Cerebellar cortex (tissue), 1 donor: Measurements from ENCODE around the gene LMNTD2.

Source experiments
- DNase-seq: peaks from one replicate; pipeline ENCODE4 v3.0.0-alpha.2; 2015; ENCODE audit warnings: low spot score

Gene LMNTD2

GRCh38 chr11:553083-553987 lies 7.2 kb downstream of the LMNTD2 start:
- DNase-seq = no peak

- DNase-seq = no peak
Measured at GRCh38 chr11:551596-551995, 8.9 kb downstream of the LMNTD2 start.

- no peak for DNase-seq
Measured at GRCh38 chr11:551131-551530, 9.4 kb downstream of the LMNTD2 start.

GRCh38 chr11:550746-551085 lies 9.8 kb downstream of the LMNTD2 start:
- no peak for DNase-seq

GRCh38 chr11:550021-550745 lies 10.4 kb downstream of the LMNTD2 start:
- DNase-seq = no peak

- DNase-seq = no peak
Measured at GRCh38 chr11:548700-549603, 11.6 kb downstream of the LMNTD2 start.

GRCh38 chr11:545171-545570 lies 15.4 kb downstream of the LMNTD2 start:
- DNase-seq = no peak

GRCh38 chr11:544817-545166 lies 15.7 kb downstream of the LMNTD2 start:
- DNase-seq = no peak

- DNase-seq = no peak
Measured at GRCh38 chr11:541433-541885, 19.1 kb downstream of the LMNTD2 start.

- DNase-seq = no peak
Measured at GRCh38 chr11:540583-541432, 19.7 kb downstream of the LMNTD2 start.

- DNase-seq = no peak
Measured at GRCh38 chr11:539971-540481, 20.5 kb downstream of the LMNTD2 start.

- DNase-seq = no peak
Measured at GRCh38 chr11:538431-539051, 22.0 kb downstream of the LMNTD2 start.

- DNase-seq = no peak
Measured at GRCh38 chr11:537622-538430, 22.7 kb downstream of the LMNTD2 start.

- DNase-seq = peak; percentile 42
Measured at GRCh38 chr11:536841-537621, 23.5 kb downstream of the LMNTD2 start, which contains the start of gene LRRC56. LRRC56 (plus strand) TSS chr11:537527; CDS start chr11:540685, 3,158 bp downstream.

- DNase-seq = peak; percentile 93
Measured at GRCh38 chr11:535519-536454, 24.8 kb downstream of the LMNTD2 start, which contains the start of gene HRAS. HRAS (minus strand) TSS chr11:535576.

GRCh38 chr11:535210-535518 lies 25.4 kb downstream of the LMNTD2 start:
- DNase-seq = no peak

GRCh38 chr11:534396-535209 lies 25.9 kb downstream of the LMNTD2 start:
- DNase-seq = no peak
